Liver (tissue), 9 donors: Measurements from ENCODE around the gene ITGBL1. TPM values are rescaled to one million over a fixed set of nuclear protein-coding genes. Genes with fewer than 3 reads are reported as not detected.

Experiments
- DNase-seq: peaks from one replicate; pipeline ENCODE4 v3.0.0-alpha.2; 2017; ENCODE audit warnings: low spot score
- H3K27ac ChIP-seq, 2 donors: one replicate each; pipeline ENCODE4 v1.7.0; 2013; ENCODE audit warnings: inconsistent platforms in 2 of 2, low read length in 2 of 2, control low read depth in 1 of 2, low read depth in 1 of 2, mild to moderate bottlenecking in 1 of 2
- H3K27me3 ChIP-seq, 4 donors: one replicate each; pipeline versions ENCODE4 v1.6.1 to v1.7.0; 2013; ENCODE audit warnings: low read length in 3 of 4, inconsistent platforms in 1 of 4, mild to moderate bottlenecking in 1 of 4, moderate library complexity in 1 of 4; ENCODE audit not compliant: control insufficient read depth in 4 of 4, insufficient read depth in 4 of 4
- H3K36me3 ChIP-seq, 4 donors: one replicate each; pipeline versions ENCODE4 v1.6.1 to v1.7.0; 2013; ENCODE audit warnings: low read length in 3 of 4, mild to moderate bottlenecking in 3 of 4, low read depth in 1 of 4, moderate library complexity in 1 of 4; ENCODE audit not compliant: control insufficient read depth in 4 of 4, insufficient read depth in 3 of 4
- H3K4me1 ChIP-seq, 4 donors: one replicate each; pipeline versions ENCODE4 v1.6.1 to v1.7.0; 2013; ENCODE audit warnings: low read length in 3 of 4, mild to moderate bottlenecking in 3 of 4, moderate library complexity in 1 of 4; ENCODE audit not compliant: control insufficient read depth in 4 of 4, insufficient read depth in 4 of 4
- H3K4me3 ChIP-seq, 3 donors: one replicate each; pipeline versions ENCODE4 v1.6.1 to v1.7.0; 2013; ENCODE audit warnings: low read length in 3 of 3, control low read depth in 1 of 3, low read depth in 1 of 3, mild to moderate bottlenecking in 1 of 3
- H3K9ac ChIP-seq, 2 donors: one replicate each; pipeline ENCODE4 v1.7.0; 2013; ENCODE audit warnings: low read length in 2 of 2, mild to moderate bottlenecking in 2 of 2, moderate library complexity in 2 of 2, control low read depth in 1 of 2, low read depth in 1 of 2
- H3K9me3 ChIP-seq, 4 donors: one replicate each; pipeline versions ENCODE4 v1.6.1 to v1.7.0; 2013; ENCODE audit warnings: low read length in 3 of 4; ENCODE audit not compliant: control insufficient read depth in 4 of 4
- ATF3 ChIP-seq: IDR thresholded peaks from 2 replicates; pipeline ENCODE4 v1.6.1; 2016; ENCODE audit warnings: antibody characterized with exemption
- CTCF ChIP-seq: fragments of 150-350 bp; IDR thresholded peaks from 2 replicates; pipeline ENCODE4 v1.5.1; 2017; ENCODE audit warnings: improper control_type of control experiment, low read depth, low read length; ENCODE audit not compliant: missing input control
- EGR1 ChIP-seq, 2 donors: IDR thresholded peaks; 2 replicates each; pipeline ENCODE4 v1.6.1; 2016 to 2018; ENCODE audit warnings: antibody characterized with exemption in 2 of 2, low read depth in 2 of 2
- FOXA1 ChIP-seq: IDR thresholded peaks from 2 replicates; pipeline ENCODE4 v1.6.1; 2016; ENCODE audit warnings: antibody characterized with exemption
- FOXA2 ChIP-seq: IDR thresholded peaks from 2 replicates; pipeline ENCODE4 v1.6.1; 2016; ENCODE audit warnings: antibody characterized with exemption
- GABPA ChIP-seq, 2 donors: IDR thresholded peaks in 1 of 2; conservative IDR thresholded peaks in 1 of 2; 2 replicates each; pipeline ENCODE4 v1.6.1; 2016; ENCODE audit warnings: antibody characterized with exemption in 2 of 2, mild to moderate bottlenecking in 1 of 2, moderate library complexity in 1 of 2
- HNF4A ChIP-seq, 2 donors: conservative IDR thresholded peaks; 2 replicates each; pipeline ENCODE4 v1.6.1; 2016; ENCODE audit warnings: antibody characterized with exemption in 2 of 2, mild to moderate bottlenecking in 2 of 2
- HNF4G ChIP-seq: IDR thresholded peaks from 2 replicates; pipeline ENCODE4 v1.6.1; 2016; ENCODE audit warnings: antibody characterized with exemption
- JUND ChIP-seq, 2 donors: IDR thresholded peaks; 2 replicates each; pipeline ENCODE4 v1.6.1; 2016; ENCODE audit warnings: antibody characterized with exemption in 2 of 2
- NR2F2 ChIP-seq: IDR thresholded peaks from 2 replicates; pipeline ENCODE4 v1.6.1; 2016; ENCODE audit warnings: antibody characterized with exemption
- RAD21 ChIP-seq, 2 donors: IDR thresholded peaks; 2 replicates each; pipeline ENCODE4 v1.6.1; 2016; ENCODE audit warnings: antibody characterized with exemption in 2 of 2, mild to moderate bottlenecking in 2 of 2
- RXRA ChIP-seq, 2 donors: IDR thresholded peaks; 2 replicates each; pipeline ENCODE4 v1.6.1; 2017 to 2018; ENCODE audit warnings: antibody characterized with exemption in 2 of 2, mild to moderate bottlenecking in 1 of 2
- TAF1 ChIP-seq: conservative IDR thresholded peaks from 2 replicates; pipeline ENCODE4 v1.6.1; 2016; ENCODE audit warnings: antibody characterized with exemption, mild to moderate bottlenecking
- WGBS: extraction: QIAGEN DNeasy Blood & Tissue Kit; methylation state at CpG from one replicate; pipeline ENCODE4 v1.1.7; 2013; 5-methylcytosine and 5-hydroxymethylcytosine counted together
- polyA plus RNA-seq, 2 donors: library from polyadenylated mRNA; stranded (reverse) in 1 of 2; unstranded in 1 of 2; fragments of 200-250 nt in 1 of 2; fragments of >200 nt in 1 of 2; fragmentation: Nextera tagmentation in 1 of 2; extraction: Ambion mirVana in 1 of 2; gene quantifications; one replicate each; pipeline versions ENCODE4 v1.2.1 to v1.2.3, GENCODE V29; 2013 to 2015
- total RNA-seq, 2 donors: library from RNA; depleted of rRNA; stranded (reverse); fragments of >200 nt; gene quantifications; one replicate each; pipeline ENCODE4 v1.2.3, GENCODE V29; 2014
- TF ChIP-seq, protein P1 (sequence below): IDR thresholded peaks from 2 replicates; pipeline ENCODE4 v1.6.1; 2016; ENCODE audit warnings: antibody characterized with exemption, mild to moderate bottlenecking
- TF ChIP-seq, protein P2 (sequence below): IDR thresholded peaks from 2 replicates; pipeline ENCODE4 v1.6.1; 2016; ENCODE audit warnings: antibody characterized with exemption
- TF ChIP-seq, protein P3 (sequence below): IDR thresholded peaks from 2 replicates; pipeline ENCODE4 v1.6.1; 2016; ENCODE audit warnings: antibody characterized with exemption
- donor health status: healthy.
- donor health status: healthy.
- donor health status: healthy.
- donor health status: healthy.
- donor health status: healthy.

The ITGBL1 gene
- total and polyA plus RNA-seq, 4 donors = 0.28 to 2.2 (median 1.2) TPM

DNA sequence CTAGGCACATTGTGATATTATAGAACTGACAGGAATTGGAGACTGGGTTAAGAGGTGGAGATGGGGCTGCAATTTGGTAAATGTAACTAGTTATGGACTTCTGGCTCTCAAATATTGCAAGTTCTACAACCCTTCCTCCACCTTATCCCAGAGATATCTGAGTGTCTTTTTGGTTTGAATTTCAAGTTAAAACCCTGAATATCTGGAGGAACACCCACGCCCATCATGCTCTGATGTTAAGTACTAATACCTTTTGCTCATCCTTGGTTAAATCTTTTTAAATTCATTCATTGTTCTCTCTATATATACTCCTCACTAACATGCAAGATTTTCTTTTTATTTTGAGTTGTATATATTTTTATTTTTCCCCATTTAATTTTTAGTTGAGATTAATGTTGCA is 28.9 kb downstream of the ITGBL1 start:
- H3K27me3 ChIP-seq = no peaks in the 10 kb centered on the region
- H3K4me3 ChIP-seq = no peak overlapping the region
- H3K36me3 ChIP-seq = no peaks in the 10 kb centered on the region
- WGBS = 55% methylated on average over 1 of the region's 1 CpG
- no peak for DNase-seq
- TF ChIP-seq CTCF (no peak), HNF4G (no peak), EGR1 (IDR thresholded peaks at IDR 0.05; ENCODE audit: low read depth in 2 of 2) (no peak), FOXA2 (no peak), JUND (IDR thresholded peaks at IDR 0.05) (no peak), RAD21 (IDR thresholded peaks at IDR 0.05) (no peak), GABPA (IDR thresholded peaks at IDR 0.05 in 1 of 2, conservative IDR thresholded peaks at IDR 0.05 in 1 of 2) (no peak), NR2F2 (no peak), TAF1 (no peak), RXRA (IDR thresholded peaks at IDR 0.05) (no peak), ATF3 (no peak), HNF4A (conservative IDR thresholded peaks at IDR 0.05) (no peak)
- TF ChIP-seq, protein P1, sequence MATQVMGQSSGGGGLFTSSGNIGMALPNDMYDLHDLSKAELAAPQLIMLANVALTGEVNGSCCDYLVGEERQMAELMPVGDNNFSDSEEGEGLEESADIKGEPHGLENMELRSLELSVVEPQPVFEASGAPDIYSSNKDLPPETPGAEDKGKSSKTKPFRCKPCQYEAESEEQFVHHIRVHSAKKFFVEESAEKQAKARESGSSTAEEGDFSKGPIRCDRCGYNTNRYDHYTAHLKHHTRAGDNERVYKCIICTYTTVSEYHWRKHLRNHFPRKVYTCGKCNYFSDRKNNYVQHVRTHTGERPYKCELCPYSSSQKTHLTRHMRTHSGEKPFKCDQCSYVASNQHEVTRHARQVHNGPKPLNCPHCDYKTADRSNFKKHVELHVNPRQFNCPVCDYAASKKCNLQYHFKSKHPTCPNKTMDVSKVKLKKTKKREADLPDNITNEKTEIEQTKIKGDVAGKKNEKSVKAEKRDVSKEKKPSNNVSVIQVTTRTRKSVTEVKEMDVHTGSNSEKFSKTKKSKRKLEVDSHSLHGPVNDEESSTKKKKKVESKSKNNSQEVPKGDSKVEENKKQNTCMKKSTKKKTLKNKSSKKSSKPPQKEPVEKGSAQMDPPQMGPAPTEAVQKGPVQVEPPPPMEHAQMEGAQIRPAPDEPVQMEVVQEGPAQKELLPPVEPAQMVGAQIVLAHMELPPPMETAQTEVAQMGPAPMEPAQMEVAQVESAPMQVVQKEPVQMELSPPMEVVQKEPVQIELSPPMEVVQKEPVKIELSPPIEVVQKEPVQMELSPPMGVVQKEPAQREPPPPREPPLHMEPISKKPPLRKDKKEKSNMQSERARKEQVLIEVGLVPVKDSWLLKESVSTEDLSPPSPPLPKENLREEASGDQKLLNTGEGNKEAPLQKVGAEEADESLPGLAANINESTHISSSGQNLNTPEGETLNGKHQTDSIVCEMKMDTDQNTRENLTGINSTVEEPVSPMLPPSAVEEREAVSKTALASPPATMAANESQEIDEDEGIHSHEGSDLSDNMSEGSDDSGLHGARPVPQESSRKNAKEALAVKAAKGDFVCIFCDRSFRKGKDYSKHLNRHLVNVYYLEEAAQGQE = no peak
- TF ChIP-seq, protein P2, sequence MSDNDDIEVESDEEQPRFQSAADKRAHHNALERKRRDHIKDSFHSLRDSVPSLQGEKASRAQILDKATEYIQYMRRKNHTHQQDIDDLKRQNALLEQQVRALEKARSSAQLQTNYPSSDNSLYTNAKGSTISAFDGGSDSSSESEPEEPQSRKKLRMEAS = no peak
- TF ChIP-seq, protein P3, sequence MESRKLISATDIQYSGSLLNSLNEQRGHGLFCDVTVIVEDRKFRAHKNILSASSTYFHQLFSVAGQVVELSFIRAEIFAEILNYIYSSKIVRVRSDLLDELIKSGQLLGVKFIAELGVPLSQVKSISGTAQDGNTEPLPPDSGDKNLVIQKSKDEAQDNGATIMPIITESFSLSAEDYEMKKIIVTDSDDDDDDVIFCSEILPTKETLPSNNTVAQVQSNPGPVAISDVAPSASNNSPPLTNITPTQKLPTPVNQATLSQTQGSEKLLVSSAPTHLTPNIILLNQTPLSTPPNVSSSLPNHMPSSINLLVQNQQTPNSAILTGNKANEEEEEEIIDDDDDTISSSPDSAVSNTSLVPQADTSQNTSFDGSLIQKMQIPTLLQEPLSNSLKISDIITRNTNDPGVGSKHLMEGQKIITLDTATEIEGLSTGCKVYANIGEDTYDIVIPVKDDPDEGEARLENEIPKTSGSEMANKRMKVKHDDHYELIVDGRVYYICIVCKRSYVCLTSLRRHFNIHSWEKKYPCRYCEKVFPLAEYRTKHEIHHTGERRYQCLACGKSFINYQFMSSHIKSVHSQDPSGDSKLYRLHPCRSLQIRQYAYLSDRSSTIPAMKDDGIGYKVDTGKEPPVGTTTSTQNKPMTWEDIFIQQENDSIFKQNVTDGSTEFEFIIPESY = no peak
- H3K4me1 ChIP-seq = no peaks in the 10 kb centered on the region
- no peak overlapping the region for H3K9ac ChIP-seq
- H3K27ac ChIP-seq = no peak overlapping the region
- H3K9me3 ChIP-seq = no peaks in the 10 kb centered on the region

DNA sequence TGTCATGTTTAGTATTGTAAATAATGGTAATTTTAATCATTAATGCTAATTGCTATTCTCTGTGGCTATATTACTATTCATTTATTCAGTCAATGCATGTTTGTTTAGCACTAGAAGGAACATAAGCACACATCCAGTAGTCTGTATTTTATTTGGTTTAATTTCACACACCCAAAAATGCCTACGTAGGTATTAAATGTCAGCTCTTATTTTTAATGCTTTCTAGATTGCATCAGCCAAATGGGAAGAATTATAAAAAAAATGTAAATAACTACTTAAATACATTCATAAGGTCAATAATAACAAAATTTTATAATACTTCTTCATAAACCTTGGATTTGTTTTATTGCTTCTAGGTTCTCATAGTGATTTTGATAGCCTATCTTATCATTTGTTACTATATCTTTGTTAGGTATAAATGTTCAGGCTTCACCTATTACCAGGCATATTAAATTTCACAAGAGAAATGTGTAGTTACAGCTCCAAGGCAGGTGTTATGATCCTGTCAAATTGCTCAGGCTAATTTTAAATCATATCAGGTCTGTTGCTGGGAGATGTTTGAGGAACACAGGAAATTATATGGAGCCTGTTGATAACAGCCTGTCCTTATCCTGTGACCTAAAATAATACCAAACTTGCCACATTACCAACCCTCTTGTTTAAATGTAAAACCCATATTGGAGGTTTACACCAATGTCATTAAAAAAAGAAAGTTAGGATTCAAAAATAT is 34.4 kb downstream of the ITGBL1 start:
- no peak overlapping the region for H3K27ac ChIP-seq
- WGBS = 78% methylated on average over 1 of the region's 1 CpG
- H3K4me1 ChIP-seq = no peaks in the 10 kb centered on the region
- no peak overlapping the region for H3K9ac ChIP-seq
- H3K27me3 ChIP-seq = peaks cover 0 to 3% (median 0%) of the 10 kb centered on the region in 4 donors
- H3K36me3 ChIP-seq = no peaks in the 10 kb centered on the region
- no peak overlapping the region for H3K4me3 ChIP-seq
- no peaks in the 10 kb centered on the region for H3K9me3 ChIP-seq
- DNase-seq = no peak
- TF ChIP-seq FOXA1 (no peak), GABPA (IDR thresholded peaks at IDR 0.05 in 1 of 2, conservative IDR thresholded peaks at IDR 0.05 in 1 of 2) (no peak), NR2F2 (no peak), TAF1 (no peak)
